Chondrocyte (in vitro differentiated cells): ENCODE results near the gene LIN7B. TPM values are rescaled to one million over a fixed set of nuclear protein-coding genes. Genes with fewer than 3 reads are reported as not detected.

ENCODE experiments used
- DNase-seq: peaks from one replicate; pipeline ENCODE4 v3.0.0; 2021; ENCODE audit warnings: mixed read lengths, low spot score
- H3K27ac Mint-ChIP-seq: one replicate; pipeline ENCODE4 v1.8.0; 2021; ENCODE audit warnings: mild to moderate bottlenecking, moderate library complexity, mixed read lengths; ENCODE audit not compliant: unreplicated experiment
- H3K27me3 Mint-ChIP-seq: 2 replicates; pipeline ENCODE4 v1.8.0; 2021; ENCODE audit warnings: low read depth, mixed read lengths
- H3K36me3 Mint-ChIP-seq: 2 replicates; pipeline ENCODE4 v1.8.0; 2021; ENCODE audit warnings: low read depth, mixed read lengths
- H3K4me1 Mint-ChIP-seq: 2 replicates; pipeline ENCODE4 v1.8.0; 2021; ENCODE audit warnings: low read depth, mild to moderate bottlenecking, mixed read lengths
- H3K4me3 Mint-ChIP-seq: one replicate; pipeline ENCODE4 v1.8.0; 2021; ENCODE audit warnings: mild to moderate bottlenecking, moderate library complexity, mixed read lengths; ENCODE audit not compliant: unreplicated experiment
- H3K9me3 Mint-ChIP-seq: 2 replicates; pipeline ENCODE4 v1.8.0; 2021; ENCODE audit warnings: low read depth, mixed read lengths
- CTCF ChIP-seq: fragments of 200-600 bp; sonication (generic); IDR thresholded peaks from 2 replicates; pipeline ENCODE4 v1.5.0; 2021; ENCODE audit warnings: antibody characterized with exemption, mild to moderate bottlenecking, moderate library complexity
- total RNA-seq: library from RNA; stranded (reverse); gene quantifications from 3 replicates; pipeline ENCODE4 v1.2.1, GENCODE V29; 2021

Gene LIN7B
- total RNA-seq, 1 donor from 2014 or later = 13.9 TPM

- no peak overlapping the region for H3K4me3 Mint-ChIP-seq
- no peaks in the 10 kb centered on the region for H3K27me3 Mint-ChIP-seq
- H3K9me3 Mint-ChIP-seq = no peaks in the 10 kb centered on the region
- peaks cover 24% of the 10 kb centered on the region for H3K36me3 Mint-ChIP-seq
- DNase-seq = no peak
- H3K4me1 Mint-ChIP-seq = peaks cover 6% of the 10 kb centered on the region
- H3K27ac Mint-ChIP-seq = no peak overlapping the region
- no peak for TF ChIP-seq CTCF
Observed at GRCh38 chr19:49098795-49099194, 15.4 kb upstream of the LIN7B start.

- Mint-ChIP-seq H3K9me3 (no peaks in the 10 kb centered on the region), H3K4me1 (peaks cover 6% of the 10 kb centered on the region), H3K27ac (no peak overlapping the region), H3K36me3 (peaks cover 32% of the 10 kb centered on the region), H3K27me3 (no peaks in the 10 kb centered on the region), H3K4me3 (no peak overlapping the region)
- no peak for DNase-seq
- TF ChIP-seq CTCF = no peak
Observed at GRCh38 chr19:49101160-49101559, 13.0 kb upstream of the LIN7B start.

GRCh38 chr19:49102303-49102702 is 11.9 kb upstream of the LIN7B start:
- no peaks in the 10 kb centered on the region for H3K27me3 Mint-ChIP-seq
- H3K4me1 Mint-ChIP-seq = peaks cover 5% of the 10 kb centered on the region
- H3K9me3 Mint-ChIP-seq = no peaks in the 10 kb centered on the region
- H3K4me3 Mint-ChIP-seq = no peak overlapping the region
- H3K36me3 Mint-ChIP-seq = peaks cover 39% of the 10 kb centered on the region
- DNase-seq = no peak
- H3K27ac Mint-ChIP-seq = no peak overlapping the region
- no peak for TF ChIP-seq CTCF

- no peak for TF ChIP-seq CTCF
- Mint-ChIP-seq H3K36me3 (peaks cover 40% of the 10 kb centered on the region), H3K9me3 (no peaks in the 10 kb centered on the region), H3K27me3 (no peaks in the 10 kb centered on the region), H3K4me1 (peaks cover 3% of the 10 kb centered on the region), H3K4me3 (no peak overlapping the region), H3K27ac (no peak overlapping the region)
- DNase-seq = no peak
Observed at GRCh38 chr19:49103331-49104085, 10.7 kb upstream of the LIN7B start.

- no peak for DNase-seq
- H3K9me3 Mint-ChIP-seq = no peaks in the 10 kb centered on the region
- no peak for TF ChIP-seq CTCF
- H3K36me3 Mint-ChIP-seq = peaks cover 40% of the 10 kb centered on the region
- no peak overlapping the region for H3K27ac Mint-ChIP-seq
- no peak overlapping the region for H3K4me3 Mint-ChIP-seq
- H3K27me3 Mint-ChIP-seq = no peaks in the 10 kb centered on the region
- peaks cover 10% of the 10 kb centered on the region for H3K4me1 Mint-ChIP-seq
Observed at GRCh38 chr19:49104229-49104864, 9.8 kb upstream of the LIN7B start.
